Stimulated activated CD4-positive, alpha-beta T cell treated with anti-CD3 and anti-CD28 coated beads, TNF-alpha, amount 100 ng/mL, for 4 hours (primary cell): Measurements from ENCODE around the gene MT2A.

Experiments
- DNase-seq, 3 experiments: peaks; one replicate each; pipeline ENCODE4 v3.0.0-alpha.2; 2020; ENCODE audit warnings: low read depth in 3 of 3

The MT2A gene

GRCh38 chr16:56600398-56600999 is 7.9 kb upstream of the MT2A start:
- no peak for DNase-seq

GRCh38 chr16:56601325-56601724 is 7.1 kb upstream of the MT2A start:
- DNase-seq, result no peak

GRCh38 chr16:56603589-56603988 is 4.8 kb upstream of the MT2A start:
- no peak for DNase-seq

- DNase-seq, result no peak
Measured at GRCh38 chr16:56604966-56605365, 3.4 kb upstream of the MT2A start.

GRCh38 chr16:56605475-56605874 is 2.9 kb upstream of the MT2A start:
- no peak for DNase-seq

- DNase-seq, result no peak
Measured at GRCh38 chr16:56606071-56606475, 2.3 kb upstream of the MT2A start.

GRCh38 chr16:56606476-56607108 is 1.8 kb upstream of the MT2A start:
- DNase-seq, result no peak

- no peak for DNase-seq
Measured at GRCh38 chr16:56607109-56607618, 1.2 kb upstream of the MT2A start.

- no peak for DNase-seq
Measured at GRCh38 chr16:56607675-56608042, 725 bp upstream of the MT2A start.

GRCh38 chr16:56608876-56609462 is 585 bp downstream of the MT2A start:
- no peak for DNase-seq

- peak in 2 of 3 experiments; percentile 51 to 63 for DNase-seq
Measured at GRCh38 chr16:56609463-56609921, 1.1 kb downstream of the MT2A start.

GRCh38 chr16:56610017-56610608 is 1.7 kb downstream of the MT2A start:
- peak in 2 of 3 experiments; percentile 68 to 72 for DNase-seq

- DNase-seq, result no peak
Measured at GRCh38 chr16:56610609-56611111, 2.3 kb downstream of the MT2A start.

- no peak for DNase-seq
Measured at GRCh38 chr16:56611281-56611833, 3.0 kb downstream of the MT2A start.

- no peak for DNase-seq
Measured at GRCh38 chr16:56613706-56614105, 5.3 kb downstream of the MT2A start.

GRCh38 chr16:56614549-56614991 is 6.2 kb downstream of the MT2A start:
- no peak for DNase-seq

GRCh38 chr16:56615353-56615752 is 7.0 kb downstream of the MT2A start:
- no peak for DNase-seq

GRCh38 chr16:56616608-56617211 is 8.3 kb downstream of the MT2A start:
- no peak for DNase-seq

GRCh38 chr16:56617212-56618085 is 9.1 kb downstream of the MT2A start:
- peak in 1 of 3 experiments; percentile 31 for DNase-seq

- no peak for DNase-seq
Measured at GRCh38 chr16:56618138-56618537, 9.8 kb downstream of the MT2A start.
